Measurements from ENCODE around the gene SLC22A1. TPM values are rescaled to one million over a fixed set of nuclear protein-coding genes. Genes with fewer than 3 reads are reported as not detected.

SLC22A1 gene
- total and polyA plus RNA-seq, 4 donors: 0.79 to 1,107 (median 439) TPM

- Histone ChIP-seq H3K27me3 (ENCODE audit: control insufficient read depth in 4 of 4, insufficient read depth in 4 of 4, low read length in 3 of 4) (no peaks in the 10 kb centered on the region), H3K9me3 (ENCODE audit: control insufficient read depth in 4 of 4, low read length in 3 of 4) (no peaks in the 10 kb centered on the region), H3K9ac (ENCODE audit: low read depth in 1 of 2, low read length in 2 of 2) (no peak overlapping the region), H3K36me3 (ENCODE audit: control insufficient read depth in 4 of 4, insufficient read depth in 3 of 4, low read depth in 1 of 4, low read length in 3 of 4) (no peaks in the 10 kb centered on the region), H3K4me3 (ENCODE audit: low read depth in 1 of 3, low read length in 3 of 3) (no peak overlapping the region), H3K27ac (ENCODE audit: low read depth in 1 of 2, low read length in 2 of 2) (no peak overlapping the region), H3K4me1 (ENCODE audit: control insufficient read depth in 4 of 4, insufficient read depth in 4 of 4, low read length in 3 of 4) (peaks cover 0 to 5% (median under 1%) of the 10 kb centered on the region in 4 donors)
- DNase-seq (ENCODE audit: low spot score): no peak
- WGBS: 87% methylated on average over 3 of the region's 3 CpGs
- TF ChIP-seq FOXA1 (IDR thresholded peaks at IDR 0.05): no peak
- no peak for TF ChIP-seq ATF3 (IDR thresholded peaks at IDR 0.05)
Measured at GRCh38 chr6:160203076-160203475, 81.5 kb downstream of the SLC22A1 start.

GRCh38 chr6:160203522-160203921 lies 81.9 kb downstream of the SLC22A1 start:
- H3K27me3 ChIP-seq (ENCODE audit: control insufficient read depth in 4 of 4, insufficient read depth in 4 of 4, low read length in 3 of 4): no peaks in the 10 kb centered on the region
- TF ChIP-seq REST (IDR thresholded peaks at IDR 0.05) (no peak), ZBTB33 (IDR thresholded peaks at IDR 0.05) (no peak), EGR1 (IDR thresholded peaks at IDR 0.05; ENCODE audit: low read depth in 2 of 2) (no peak), TAF1 (conservative IDR thresholded peaks at IDR 0.05) (no peak)
- no peak overlapping the region for H3K9ac ChIP-seq (ENCODE audit: low read depth in 1 of 2, low read length in 2 of 2)
- H3K4me1 ChIP-seq (ENCODE audit: control insufficient read depth in 4 of 4, insufficient read depth in 4 of 4, low read length in 3 of 4): peaks cover 0 to 5% (median under 1%) of the 10 kb centered on the region in 4 donors
- no peaks in the 10 kb centered on the region for H3K36me3 ChIP-seq (ENCODE audit: control insufficient read depth in 4 of 4, insufficient read depth in 3 of 4, low read depth in 1 of 4, low read length in 3 of 4)
- H3K9me3 ChIP-seq (ENCODE audit: control insufficient read depth in 4 of 4, low read length in 3 of 4): no peaks in the 10 kb centered on the region
- no peak overlapping the region for H3K27ac ChIP-seq (ENCODE audit: low read depth in 1 of 2, low read length in 2 of 2)
- no peak for DNase-seq (ENCODE audit: low spot score)
- H3K4me3 ChIP-seq (ENCODE audit: low read depth in 1 of 3, low read length in 3 of 3): no peak overlapping the region

- Histone ChIP-seq H3K4me1 (ENCODE audit: control insufficient read depth in 4 of 4, insufficient read depth in 4 of 4, low read length in 3 of 4) (peaks cover 0 to 2% (median under 1%) of the 10 kb centered on the region in 4 donors), H3K36me3 (ENCODE audit: control insufficient read depth in 4 of 4, insufficient read depth in 3 of 4, low read depth in 1 of 4, low read length in 3 of 4) (no peaks in the 10 kb centered on the region), H3K4me3 (ENCODE audit: low read depth in 1 of 3, low read length in 3 of 3) (no peak overlapping the region), H3K27ac (ENCODE audit: low read depth in 1 of 2, low read length in 2 of 2) (no peak overlapping the region), H3K9me3 (ENCODE audit: control insufficient read depth in 4 of 4, low read length in 3 of 4) (no peaks in the 10 kb centered on the region), H3K27me3 (ENCODE audit: control insufficient read depth in 4 of 4, insufficient read depth in 4 of 4, low read length in 3 of 4) (no peaks in the 10 kb centered on the region), H3K9ac (ENCODE audit: low read depth in 1 of 2, low read length in 2 of 2) (no peak overlapping the region)
- 84% methylated on average over 2 of the region's 2 CpGs for whole genome bisulfite sequencing
- TF ChIP-seq ATF3 (IDR thresholded peaks at IDR 0.05) (no peak), HNF4A (conservative IDR thresholded peaks at IDR 0.05) (no peak), NR2F2 (IDR thresholded peaks at IDR 0.05) (no peak), SP1 (IDR thresholded peaks at IDR 0.05) (no peak), JUND (IDR thresholded peaks at IDR 0.05) (no peak), FOXA2 (IDR thresholded peaks at IDR 0.05) (no peak), HNF4G (IDR thresholded peaks at IDR 0.05) (no peak)
- DNase-seq (ENCODE audit: low spot score): no peak
Measured at GRCh38 chr6:160203953-160204352, 82.3 kb downstream of the SLC22A1 start.
